GM12878 (cell line): ENCODE measurements around the gene SCNN1G.

Experiments used
- ASH2L ChIP-seq: fragments of 300-600, 200-600 bp; sonication (generic); IDR thresholded peaks from 2 replicates; pipeline ENCODE4 v1.6.1; 2017; ENCODE audit warnings: low read depth, mild to moderate bottlenecking, borderline replicate concordance
- CTCF ChIP-seq, 3 experiments: IDR thresholded peaks in 2 of 3; conservative IDR thresholded peaks in 1 of 3; 2 replicates each; pipeline ENCODE4 v1.5.1; 2011; ENCODE audit warnings: low read depth in 3 of 3, low read length in 3 of 3, mild to moderate bottlenecking in 3 of 3, control low read depth in 2 of 3, moderate library complexity in 2 of 3, inconsistent platforms in 1 of 3, mixed read lengths in 1 of 3; ENCODE audit not compliant: control insufficient read depth in 2 of 3, insufficient read depth in 1 of 3; ENCODE audit errors: extremely low read depth in 1 of 3
- POLR2A ChIP-seq: IDR thresholded peaks from 2 replicates; pipeline ENCODE4 v1.6.1; 2011; ENCODE audit warnings: low read depth, mild to moderate bottlenecking, low read length
- SMC3 ChIP-seq: IDR thresholded peaks from 2 replicates; pipeline ENCODE4 v1.6.1; 2011; ENCODE audit warnings: low read length, improper control_type of control experiment, borderline replicate concordance

GRCh38 chr16:23223368-23223767 is 40.8 kb downstream of the SCNN1G start:
- TF ChIP-seq ASH2L = no peak
- TF ChIP-seq POLR2A = no peak
- TF ChIP-seq CTCF (IDR thresholded peaks at IDR 0.05 in 2 of 3, conservative IDR thresholded peaks at IDR 0.05 in 1 of 3; ENCODE audit: control insufficient read depth in 2 of 3, extremely low read depth in 1 of 3, insufficient read depth in 1 of 3, low read depth in 3 of 3, low read length in 3 of 3) = no peak
- TF ChIP-seq SMC3 = no peak
